HG03103 (cell line): ENCODE results near the gene ZNF121.
"Not testable (repeated sequence)": the region's sequence is repeated elsewhere in the genome, so short reads cannot be mapped to it uniquely, and the experiment has no call there.

ENCODE experiments used
- ATAC-seq: cut with Tn5 transposase; IDR thresholded peaks from one replicate; pipeline ENCODE4 v1.9.1; 2021; ENCODE audit warnings: low read depth; ENCODE audit not compliant: unreplicated experiment

ZNF121 gene

GRCh38 chr19:9584073-9584833, at the start of gene ZNF121:
TSS of gene ZNF121 (minus strand) at chr19:9584504. CDS start at chr19:9568097, 16,407 bp downstream.
- no peak for ATAC-seq

GRCh38 chr19:9627856-9628255, 43.6 kb upstream of the ZNF121 start:
- no peak for ATAC-seq

GRCh38 chr19:9622531-9622930, 38.2 kb upstream of the ZNF121 start:
- no peak for ATAC-seq

- peak; percentile 68 for ATAC-seq
Measured at GRCh38 chr19:9621156-9622037, 37.1 kb upstream of the ZNF121 start, which contains the start of gene ZNF561. TSS of gene ZNF561 (minus strand) at chr19:9621232. CDS start at chr19:9619456, 1,776 bp downstream.

- ATAC-seq: no peak
Measured at GRCh38 chr19:9620842-9621155, 36.5 kb upstream of the ZNF121 start.

- ATAC-seq: no peak
Measured at GRCh38 chr19:9615844-9616243, 31.5 kb upstream of the ZNF121 start.

GRCh38 chr19:9610484-9611113, 26.3 kb upstream of the ZNF121 start:
- no peak for ATAC-seq

GRCh38 chr19:9608912-9609311, 24.6 kb upstream of the ZNF121 start:
- ATAC-seq: no peak

- no peak for ATAC-seq
Measured at GRCh38 chr19:9597027-9597426, 12.7 kb upstream of the ZNF121 start.

- ATAC-seq: no peak
Measured at GRCh38 chr19:9586764-9587163, 2.5 kb upstream of the ZNF121 start.

GRCh38 chr19:9582081-9582725, 2.1 kb downstream of the ZNF121 start:
- ATAC-seq: not testable (repeated sequence)

- no peak for ATAC-seq
Measured at GRCh38 chr19:9580728-9581127, 3.6 kb downstream of the ZNF121 start.

GRCh38 chr19:9570255-9570654, 14.0 kb downstream of the ZNF121 start:
- ATAC-seq: no peak

- ATAC-seq: no peak
Measured at GRCh38 chr19:9566729-9567128, 17.6 kb downstream of the ZNF121 start.

GRCh38 chr19:9565900-9566705, 18.2 kb downstream of the ZNF121 start:
- no peak for ATAC-seq

- ATAC-seq: no peak
Measured at GRCh38 chr19:9552536-9553274, 31.6 kb downstream of the ZNF121 start.

- ATAC-seq: no peak
Measured at GRCh38 chr19:9547870-9548269, 36.4 kb downstream of the ZNF121 start.

- not testable (repeated sequence) for ATAC-seq
Measured at GRCh38 chr19:9541281-9541680, 43.0 kb downstream of the ZNF121 start.

- ATAC-seq: not testable (repeated sequence)
Measured at GRCh38 chr19:9539921-9540320, 44.4 kb downstream of the ZNF121 start.
